Stimulated activated CD4-positive, alpha-beta T cell treated with anti-CD3 and anti-CD28 coated beads, Interleukin-1b, Interleukin-23, amount 100 ng/mL, for 24 hours (primary cell): Measurements from ENCODE around the gene MRM2.

Source experiments
- DNase-seq, 4 experiments: peaks; one replicate each; pipeline ENCODE4 v3.0.0-alpha.2; 2020; ENCODE audit warnings: low read depth in 4 of 4, low spot score in 1 of 4

The MRM2 gene

DNA sequence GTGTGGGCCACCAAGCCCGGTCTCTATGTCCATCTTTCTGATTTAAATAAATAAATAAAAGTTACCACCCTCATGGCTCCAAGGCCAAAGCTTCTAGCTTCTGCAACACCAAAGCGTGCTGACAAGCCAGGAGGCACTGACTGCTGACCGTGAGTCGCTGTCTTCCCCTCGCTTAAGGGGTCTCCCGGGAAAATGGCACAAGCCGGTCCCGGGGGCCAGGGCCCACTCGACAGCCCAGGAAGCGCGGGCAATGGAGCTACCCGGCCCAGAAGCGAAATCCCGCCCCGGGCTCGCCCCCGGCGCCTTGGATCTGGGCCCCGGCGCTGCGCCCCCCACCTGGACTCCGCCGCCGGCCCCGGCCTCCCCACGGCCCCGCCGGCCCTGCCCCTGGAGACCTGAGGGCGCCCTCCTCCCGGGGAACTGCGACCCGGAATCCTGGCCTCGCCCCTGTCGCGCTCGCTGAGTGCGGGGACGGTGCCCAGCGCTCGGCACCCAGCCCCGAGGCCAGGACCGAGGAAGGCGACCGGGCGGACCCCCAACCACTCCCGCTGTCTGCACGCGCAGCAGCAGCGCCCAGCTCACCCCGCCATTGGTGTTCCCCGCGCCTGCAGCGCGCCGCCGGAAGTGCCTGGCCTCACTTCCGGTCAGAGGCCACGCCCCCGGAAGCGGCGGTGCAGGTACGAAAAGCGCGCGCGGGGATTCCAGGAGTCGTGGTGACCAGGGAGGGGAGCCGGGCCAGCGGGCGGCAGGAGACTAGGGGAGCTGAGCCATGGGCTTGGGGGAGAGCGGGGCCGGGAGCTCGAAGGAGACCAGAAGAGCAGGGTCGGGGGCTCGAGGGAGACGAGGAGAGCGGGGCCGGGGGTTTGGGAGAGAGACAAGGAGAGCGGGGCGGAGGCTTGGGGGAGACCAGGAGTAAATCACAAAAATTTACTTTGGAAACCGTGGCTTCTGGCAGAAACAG, at the start of gene MRM2, which contains the start of gene NUDT1:
TSS of gene MRM2 (minus strand) at position 626 of the 961 bp plus-strand sequence. CDS start at position 590, 36 bp downstream.
TSS of gene NUDT1 (plus strand) at position 647 of the 961 bp plus-strand sequence. CDS start 2,349 bp downstream, outside the sequence.
- peak; percentile 57 to 74 (median 62) for DNase-seq

DNA sequence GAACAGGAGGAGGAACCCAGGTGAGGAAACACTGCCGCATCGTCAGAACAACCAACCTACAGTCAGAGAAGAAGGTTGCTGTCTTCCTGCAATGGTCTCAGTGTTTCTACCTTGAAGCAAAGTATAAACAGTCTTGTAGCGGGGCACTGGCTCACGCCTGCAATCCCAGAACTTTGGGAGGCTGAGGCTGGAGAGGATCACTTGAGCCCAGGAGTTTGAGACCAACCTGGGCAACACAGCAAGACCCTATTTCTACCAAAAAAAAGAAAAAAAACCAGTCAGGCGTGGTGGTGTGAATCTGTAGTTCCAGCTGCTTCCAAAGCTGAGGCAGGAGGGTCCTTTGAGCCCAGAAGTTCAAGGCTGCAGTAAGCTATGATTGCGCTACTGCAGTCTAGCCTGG, 48.9 kb upstream of the MRM2 start:
- DNase-seq, result no peak

DNA sequence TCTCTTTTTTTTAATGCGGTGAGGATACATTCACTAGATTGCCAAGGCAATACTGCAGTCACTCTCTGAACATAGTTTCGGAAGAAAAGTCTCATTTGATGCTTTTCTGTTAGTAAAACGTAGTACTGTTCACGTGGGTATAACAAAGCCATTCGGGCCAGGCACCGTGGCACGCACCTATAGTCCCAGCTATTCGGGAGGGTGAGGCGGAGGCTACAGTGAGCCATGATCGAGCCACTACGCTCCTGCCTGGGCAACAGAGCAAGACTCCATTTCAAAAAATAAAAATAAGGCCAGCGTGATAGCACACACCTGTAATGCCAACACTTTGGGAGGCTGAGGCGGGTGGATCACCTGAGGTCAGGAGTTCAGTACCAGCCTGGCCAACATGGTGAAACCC, 47.6 kb upstream of the MRM2 start:
- no peak for DNase-seq

DNA sequence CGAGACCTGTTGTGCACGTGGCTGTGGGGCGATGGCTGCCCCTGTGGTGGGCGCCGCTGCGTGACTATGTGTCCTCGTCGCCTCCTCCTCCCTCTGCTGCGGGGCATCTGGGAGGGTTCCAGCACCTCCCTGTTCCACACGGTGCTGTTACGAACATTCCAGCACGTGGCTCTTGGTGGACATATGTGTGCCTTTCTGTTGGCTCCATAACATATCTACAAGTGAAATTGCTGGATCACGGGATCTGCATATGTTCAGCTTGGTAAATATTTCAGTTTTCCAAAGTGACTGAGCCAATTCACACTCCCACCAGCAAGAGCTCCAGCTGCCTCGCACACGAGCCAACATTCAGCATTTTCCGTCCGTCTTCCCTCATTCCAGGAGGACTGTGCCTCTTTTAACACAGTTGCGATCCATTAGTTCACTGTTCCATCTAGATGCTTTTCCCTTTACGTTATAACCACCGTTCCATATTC, 47.1 kb upstream of the MRM2 start:
- DNase-seq, result no peak

DNA sequence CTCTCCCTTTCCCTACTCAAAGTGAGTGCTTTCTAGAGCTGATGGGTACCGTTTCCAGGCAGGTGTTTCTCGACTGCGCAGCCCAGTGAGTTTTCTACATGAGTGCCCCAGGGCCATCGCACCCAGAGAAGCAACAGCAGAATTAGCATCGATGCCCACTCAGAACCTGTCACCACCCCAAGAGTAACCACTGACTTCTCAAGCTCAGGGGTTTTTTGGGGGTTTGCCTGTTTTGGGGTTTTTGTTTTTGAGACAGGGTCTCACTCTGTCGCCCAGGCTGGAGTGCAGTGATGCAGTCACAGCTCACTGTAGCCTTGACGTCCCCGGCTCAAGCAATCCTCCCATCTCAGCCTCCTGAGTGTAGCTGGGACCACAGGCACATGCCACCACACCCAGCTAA, 46.5 kb upstream of the MRM2 start:
- DNase-seq, result no peak

DNA sequence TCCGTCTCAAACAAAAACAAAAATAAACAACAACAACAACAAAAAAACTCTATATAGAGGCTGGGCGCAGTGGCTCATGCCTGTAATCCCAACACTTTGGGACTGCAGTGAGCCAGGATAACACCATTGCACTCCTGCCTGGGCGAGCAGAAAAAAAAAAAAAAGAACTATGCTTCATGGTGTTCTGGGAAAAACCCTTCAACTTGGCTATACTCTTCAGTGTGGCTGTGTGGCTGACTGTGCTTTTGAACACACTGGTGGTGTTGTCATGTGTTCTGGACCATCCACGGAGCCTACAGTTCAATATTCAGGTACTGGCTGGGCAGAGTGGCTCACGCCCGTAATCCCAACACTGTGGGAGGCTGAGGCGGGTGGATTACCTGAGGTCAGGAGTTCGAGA, 45.7 kb upstream of the MRM2 start:
- DNase-seq, result no peak

DNA sequence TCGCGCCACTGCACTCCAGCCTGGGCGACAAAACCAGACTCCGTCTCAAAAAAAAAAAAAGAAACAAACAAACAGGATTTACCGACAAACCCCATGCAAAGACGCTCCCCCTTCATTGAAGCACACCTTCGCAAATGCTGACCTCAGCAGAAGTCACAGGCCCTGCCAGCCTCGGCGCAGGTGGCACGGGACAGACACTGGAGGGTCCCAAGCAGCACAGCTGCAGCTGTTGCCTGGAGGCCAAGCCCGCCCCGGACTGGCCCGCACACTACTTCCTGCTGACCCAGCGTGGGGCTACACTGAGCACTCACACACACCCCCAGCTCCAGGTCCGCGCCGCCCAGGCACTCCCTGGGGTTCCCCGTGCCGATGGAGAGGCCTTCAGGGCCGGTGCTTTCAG, 41.1 kb upstream of the MRM2 start:
- no peak for DNase-seq

DNA sequence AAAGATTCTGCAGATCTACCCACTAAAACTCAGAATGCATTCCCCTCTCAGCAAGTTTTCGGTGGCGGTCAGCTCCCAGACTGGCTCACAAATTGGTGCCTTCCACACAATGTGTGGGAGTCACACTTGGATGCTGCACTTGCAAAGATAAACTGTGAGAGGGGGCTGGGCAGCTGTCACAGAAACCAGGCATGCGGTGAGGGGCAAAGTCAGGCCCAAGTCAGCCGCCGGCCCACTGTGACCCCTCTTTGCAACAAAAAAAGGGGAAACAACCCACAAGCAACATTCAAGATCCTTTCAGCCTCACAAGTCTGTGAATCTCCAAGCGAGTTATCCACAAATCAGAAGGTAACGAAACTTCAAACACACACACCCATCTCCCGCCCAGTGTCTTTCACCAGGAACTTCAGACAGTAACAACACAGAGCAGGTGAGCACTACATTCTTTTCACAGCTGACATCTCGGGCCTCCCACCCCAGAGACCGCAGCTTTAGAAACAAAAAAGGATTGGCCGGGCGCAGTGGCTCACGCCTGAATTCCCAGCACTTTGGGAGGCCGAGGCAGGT, 40.3 kb upstream of the MRM2 start:
- no peak for DNase-seq

DNA sequence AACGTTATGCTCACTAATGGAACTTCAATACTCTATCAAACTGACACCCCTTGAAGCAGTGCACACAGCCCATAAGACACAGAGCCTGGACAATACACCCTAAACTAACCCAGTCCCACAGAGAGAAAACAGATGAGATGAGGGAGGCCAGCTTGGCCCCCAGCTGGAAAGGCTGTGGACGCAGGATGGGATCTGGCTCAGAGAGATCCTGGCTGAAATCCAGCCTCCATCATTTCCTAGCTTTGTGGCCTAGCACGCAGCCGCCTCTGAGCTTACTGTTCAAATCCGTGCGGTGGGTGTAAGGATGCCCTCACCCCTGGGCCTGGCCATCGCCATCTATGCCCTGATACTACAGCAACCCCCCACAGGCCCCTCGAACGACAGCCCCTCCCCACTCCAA, 39.5 kb upstream of the MRM2 start:
- no peak for DNase-seq

DNA sequence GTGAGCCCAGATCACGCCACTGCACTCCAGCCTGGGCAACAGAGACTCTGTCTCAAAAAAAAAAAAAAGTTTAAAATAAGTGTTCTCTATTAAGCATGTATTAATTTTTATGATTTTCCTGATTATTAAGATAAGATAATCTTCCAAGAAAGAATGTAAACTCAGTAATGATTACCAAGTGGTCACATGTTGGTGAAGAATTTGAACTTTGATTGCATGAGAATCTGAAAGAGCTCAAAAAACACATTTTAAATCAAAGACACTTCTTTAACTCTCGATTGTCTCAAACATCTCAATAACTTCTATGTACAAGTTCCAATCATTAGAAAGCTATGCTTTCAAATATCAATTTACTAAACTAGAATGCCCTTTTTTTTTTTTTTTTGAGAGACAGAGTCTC, 38.4 kb upstream of the MRM2 start:
- no peak for DNase-seq

DNA sequence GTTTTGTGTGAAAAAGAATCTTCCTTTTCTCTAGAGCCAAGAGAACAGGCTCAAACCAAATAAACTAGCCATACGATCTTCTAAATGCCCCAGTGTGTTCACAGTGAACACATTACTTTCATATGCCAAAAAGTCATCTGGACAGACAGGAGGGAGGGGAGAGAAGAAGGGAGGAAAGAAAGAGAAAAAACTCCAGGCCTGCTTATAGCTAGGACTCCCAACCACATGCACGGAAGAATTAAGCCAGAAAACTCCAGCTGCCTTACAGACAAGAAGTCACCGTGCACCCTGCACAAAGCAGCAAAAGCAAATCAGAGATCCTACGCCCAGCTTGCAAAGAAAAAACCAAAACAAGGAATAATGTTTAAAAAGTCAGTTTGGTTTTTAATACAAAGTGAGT, 37.9 kb upstream of the MRM2 start:
- DNase-seq, result no peak

DNA sequence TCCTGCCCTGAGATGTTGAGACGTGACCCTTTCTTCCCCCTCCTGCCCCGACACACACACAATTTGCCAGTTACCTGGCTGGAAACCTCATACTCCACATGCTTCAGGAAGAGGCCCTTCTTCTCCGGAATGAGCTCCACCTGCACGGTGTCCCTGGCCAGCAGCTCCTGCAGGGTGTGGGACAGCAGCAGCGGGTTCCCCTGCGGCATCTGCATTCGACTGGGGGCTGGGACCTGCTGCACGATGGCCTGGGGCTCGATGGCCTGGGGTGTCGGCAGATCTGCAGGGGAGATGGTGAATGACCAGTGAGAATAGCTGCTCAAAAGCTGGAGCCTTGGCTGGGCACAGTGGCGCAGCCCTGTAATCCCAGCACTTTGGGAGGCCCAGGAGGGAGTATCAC, 36.0 kb upstream of the MRM2 start:
- DNase-seq, result no peak

DNA sequence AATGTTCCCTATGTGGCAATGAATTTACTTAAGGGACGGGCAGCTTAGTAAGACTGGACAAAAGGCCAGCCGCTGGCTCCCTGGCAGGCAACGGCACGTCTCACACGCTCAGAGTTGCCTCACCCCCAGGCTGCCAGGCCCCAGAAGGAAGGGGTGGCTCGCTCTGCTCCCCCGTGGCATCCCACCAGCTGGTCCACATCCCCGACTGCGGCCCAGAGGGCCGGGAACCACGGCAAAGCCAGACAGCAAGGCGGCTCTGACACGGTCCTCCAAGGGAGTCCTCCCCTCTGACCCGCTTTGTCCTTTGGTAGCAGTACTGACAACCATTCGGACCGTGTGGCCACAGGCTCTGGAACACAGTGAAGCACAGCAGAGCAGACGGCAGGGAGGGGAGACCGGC, 34.1 kb upstream of the MRM2 start:
- DNase-seq, result no peak

DNA sequence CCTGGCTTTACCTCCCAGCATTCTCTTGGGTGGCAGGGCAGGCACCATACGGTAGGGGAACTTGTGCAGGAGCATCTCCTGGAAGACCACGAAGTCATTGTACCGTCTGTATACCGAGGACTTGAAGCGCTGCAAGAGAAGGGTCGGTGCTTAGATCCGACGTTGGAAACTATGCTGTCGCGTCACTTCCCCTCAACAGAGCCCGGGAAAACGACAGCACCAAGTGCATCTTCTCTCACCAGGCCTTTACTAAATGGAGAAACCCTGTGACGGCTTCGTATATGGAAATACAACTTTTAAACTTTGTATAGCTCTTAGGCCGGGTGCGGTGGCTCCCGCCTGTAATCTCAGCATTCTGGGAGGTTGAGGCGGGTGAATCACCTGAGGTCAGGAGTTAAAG, 33.1 kb upstream of the MRM2 start:
- DNase-seq, result no peak

DNA sequence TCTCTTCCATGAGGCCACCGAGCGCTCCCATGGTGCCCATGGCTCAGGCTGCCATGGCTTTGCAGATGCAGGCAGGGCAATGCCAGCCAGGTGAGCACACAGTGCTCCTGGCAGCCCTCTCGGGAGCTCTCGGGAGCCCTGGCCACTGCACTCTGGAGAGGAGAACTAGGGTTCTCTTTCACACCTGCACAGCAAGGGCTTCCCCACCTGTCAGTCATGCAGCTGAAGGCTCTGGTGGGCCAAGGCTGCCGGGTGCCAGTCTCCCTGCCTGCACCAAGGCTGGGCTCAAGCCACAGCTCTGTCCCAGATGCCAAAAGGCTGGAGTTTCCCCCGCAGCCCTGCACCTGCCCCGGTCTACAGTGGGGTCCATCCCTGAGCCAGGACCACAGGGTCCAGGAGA, 32.7 kb upstream of the MRM2 start:
- DNase-seq, result no peak

DNA sequence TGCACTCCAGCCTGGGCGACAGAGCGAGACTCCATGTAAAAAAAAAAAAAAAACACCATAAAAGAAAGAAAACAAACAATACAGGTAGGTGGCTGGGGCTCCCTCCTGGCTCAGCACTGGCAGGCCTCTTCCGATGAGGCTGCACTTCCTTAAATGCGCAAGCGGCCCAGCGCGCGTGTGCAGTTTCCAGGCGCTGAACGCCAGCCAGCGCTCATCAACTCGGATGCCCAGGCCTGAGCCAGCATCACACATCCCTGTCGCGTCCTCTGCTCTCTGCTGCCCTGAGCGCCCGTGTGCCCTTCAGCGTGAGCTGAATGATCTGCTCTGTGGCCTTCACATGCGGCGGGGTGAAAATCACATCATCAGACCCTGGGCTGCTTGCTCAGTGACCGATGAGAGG, 31.9 kb upstream of the MRM2 start:
- no peak for DNase-seq

DNA sequence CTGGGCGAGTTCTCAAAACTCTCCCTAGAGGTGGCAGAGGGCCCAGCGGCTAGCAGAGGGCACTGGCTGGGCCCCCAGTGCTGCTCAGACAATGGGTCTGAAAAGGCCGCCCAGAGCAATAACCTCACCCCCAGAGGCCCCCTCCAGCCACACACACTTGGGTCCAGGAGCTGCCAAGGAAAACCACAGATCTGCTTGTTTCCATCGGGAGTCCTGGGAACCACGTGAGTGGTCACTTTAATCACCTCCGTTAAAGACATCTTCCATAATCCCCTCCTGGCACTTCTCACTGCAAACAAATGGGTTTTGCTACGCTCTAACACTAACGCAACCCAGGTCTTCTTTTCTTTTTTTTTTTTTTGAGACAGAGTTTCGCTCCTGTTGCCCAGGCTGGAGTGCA, 30.0 kb upstream of the MRM2 start:
- no peak for DNase-seq

DNA sequence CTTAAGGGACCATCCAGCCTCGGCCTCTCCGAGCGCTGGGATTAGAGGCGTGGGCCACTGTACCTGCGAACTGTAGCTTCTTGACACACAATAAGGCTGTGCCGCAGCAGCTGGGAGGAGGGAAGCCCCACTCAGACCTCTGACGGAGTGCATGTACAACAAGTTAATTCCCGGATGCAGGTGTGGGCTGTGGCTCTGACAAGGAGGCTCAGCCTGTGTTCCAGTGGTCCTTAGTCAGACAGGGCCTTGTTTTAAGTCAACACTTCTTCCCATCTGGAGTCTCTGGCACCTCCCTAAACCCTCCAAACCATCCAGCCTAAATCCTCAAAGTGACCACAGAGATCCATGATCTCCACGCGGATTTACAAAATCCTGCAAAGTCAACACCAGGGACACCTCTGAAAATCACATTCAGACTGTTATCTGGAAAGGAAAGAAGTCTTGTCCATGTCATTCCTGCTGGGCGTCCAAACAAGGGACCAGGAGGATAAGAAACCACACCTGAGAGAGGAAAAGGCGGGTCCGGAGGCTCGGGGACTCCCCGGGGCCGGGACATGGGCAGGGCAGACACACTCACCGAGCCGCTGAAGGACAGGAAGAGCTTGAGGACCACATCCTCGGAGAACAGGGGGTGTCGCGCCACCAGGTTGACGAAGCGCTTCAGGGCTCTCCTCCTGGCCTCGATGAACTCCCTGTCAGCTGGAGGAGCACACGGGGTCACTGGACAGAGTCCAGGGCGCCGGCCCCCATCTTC, 29.4 kb upstream of the MRM2 start:
- DNase-seq, result no peak

DNA sequence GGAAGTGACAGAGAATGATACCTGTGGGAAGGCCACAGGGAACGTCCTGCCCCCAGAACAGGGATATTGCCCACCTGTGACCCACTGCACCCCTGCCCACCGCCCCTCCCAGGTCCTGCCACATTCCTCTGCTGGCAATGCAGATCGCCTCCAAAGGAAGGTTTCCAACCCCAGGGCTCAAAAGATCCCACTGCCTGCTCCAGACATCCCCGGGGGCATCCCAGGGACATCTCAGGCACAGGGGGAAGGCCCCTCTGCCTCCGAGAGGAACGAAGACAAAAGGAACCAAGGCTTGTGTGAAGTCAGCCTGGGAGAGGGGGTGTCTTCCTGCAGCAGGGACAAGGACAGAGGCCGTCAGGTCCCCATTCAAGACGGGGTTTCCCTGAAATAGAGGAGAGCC, 28.5 kb upstream of the MRM2 start:
- DNase-seq, result no peak

DNA sequence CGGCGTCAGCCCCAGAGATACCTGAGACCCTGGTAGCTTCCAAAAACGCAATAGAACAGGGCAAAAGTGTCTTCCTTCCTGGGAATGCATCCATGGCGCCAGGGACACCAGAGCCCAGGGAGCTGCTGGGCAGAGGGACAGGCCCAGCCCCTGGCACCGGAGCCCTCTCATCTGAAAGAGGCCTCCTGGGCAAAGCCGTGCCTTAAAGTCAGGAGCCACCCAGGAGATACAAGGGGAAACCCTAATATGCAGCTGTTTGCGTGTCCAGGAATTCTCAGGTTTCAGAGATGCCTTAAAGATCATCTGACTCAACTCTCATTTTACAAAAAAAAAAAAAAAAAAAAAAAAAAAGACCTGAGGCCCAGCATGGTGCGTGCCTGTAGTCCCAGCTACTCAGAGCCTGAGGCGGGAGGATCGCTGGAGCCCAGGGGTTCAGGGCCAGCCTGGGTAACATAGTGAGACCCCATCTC, 28.0 kb upstream of the MRM2 start:
- DNase-seq, result no peak
